ENCODE measurements around the gene PRR20G.

PRR20G gene

DNA sequence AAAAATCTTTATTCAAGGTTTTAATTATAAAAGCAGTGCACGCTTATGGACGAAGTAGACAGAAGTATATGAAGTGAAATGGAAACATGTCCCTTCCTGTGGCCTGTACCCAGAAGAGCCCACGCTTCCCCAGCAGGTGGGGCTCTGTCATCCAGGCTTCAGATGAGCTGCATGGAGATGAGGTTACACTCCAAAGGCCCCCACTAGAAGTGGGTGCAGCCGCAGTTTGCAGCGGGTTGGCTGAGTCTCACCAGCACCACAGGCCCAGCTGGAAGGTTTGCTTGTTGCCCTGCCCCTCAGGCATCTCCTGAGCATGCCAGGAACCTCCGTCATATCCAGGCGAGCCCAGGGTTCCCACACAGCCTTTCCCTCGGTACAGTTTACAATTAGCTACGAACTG is 33.1 kb downstream of the PRR20G start:
- peak; percentile 4 for DNase-seq (ENCODE audit: low read depth)
- TF ChIP-seq, protein P1, sequence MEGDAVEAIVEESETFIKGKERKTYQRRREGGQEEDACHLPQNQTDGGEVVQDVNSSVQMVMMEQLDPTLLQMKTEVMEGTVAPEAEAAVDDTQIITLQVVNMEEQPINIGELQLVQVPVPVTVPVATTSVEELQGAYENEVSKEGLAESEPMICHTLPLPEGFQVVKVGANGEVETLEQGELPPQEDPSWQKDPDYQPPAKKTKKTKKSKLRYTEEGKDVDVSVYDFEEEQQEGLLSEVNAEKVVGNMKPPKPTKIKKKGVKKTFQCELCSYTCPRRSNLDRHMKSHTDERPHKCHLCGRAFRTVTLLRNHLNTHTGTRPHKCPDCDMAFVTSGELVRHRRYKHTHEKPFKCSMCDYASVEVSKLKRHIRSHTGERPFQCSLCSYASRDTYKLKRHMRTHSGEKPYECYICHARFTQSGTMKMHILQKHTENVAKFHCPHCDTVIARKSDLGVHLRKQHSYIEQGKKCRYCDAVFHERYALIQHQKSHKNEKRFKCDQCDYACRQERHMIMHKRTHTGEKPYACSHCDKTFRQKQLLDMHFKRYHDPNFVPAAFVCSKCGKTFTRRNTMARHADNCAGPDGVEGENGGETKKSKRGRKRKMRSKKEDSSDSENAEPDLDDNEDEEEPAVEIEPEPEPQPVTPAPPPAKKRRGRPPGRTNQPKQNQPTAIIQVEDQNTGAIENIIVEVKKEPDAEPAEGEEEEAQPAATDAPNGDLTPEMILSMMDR (IDR thresholded peaks at IDR 0.05; ENCODE audit: low read length, missing control alignments): peak; percentile 33
- H3K4me3 ChIP-seq (replicated peaks; ENCODE audit: low read depth, low read length): no peak overlapping the region

DNA sequence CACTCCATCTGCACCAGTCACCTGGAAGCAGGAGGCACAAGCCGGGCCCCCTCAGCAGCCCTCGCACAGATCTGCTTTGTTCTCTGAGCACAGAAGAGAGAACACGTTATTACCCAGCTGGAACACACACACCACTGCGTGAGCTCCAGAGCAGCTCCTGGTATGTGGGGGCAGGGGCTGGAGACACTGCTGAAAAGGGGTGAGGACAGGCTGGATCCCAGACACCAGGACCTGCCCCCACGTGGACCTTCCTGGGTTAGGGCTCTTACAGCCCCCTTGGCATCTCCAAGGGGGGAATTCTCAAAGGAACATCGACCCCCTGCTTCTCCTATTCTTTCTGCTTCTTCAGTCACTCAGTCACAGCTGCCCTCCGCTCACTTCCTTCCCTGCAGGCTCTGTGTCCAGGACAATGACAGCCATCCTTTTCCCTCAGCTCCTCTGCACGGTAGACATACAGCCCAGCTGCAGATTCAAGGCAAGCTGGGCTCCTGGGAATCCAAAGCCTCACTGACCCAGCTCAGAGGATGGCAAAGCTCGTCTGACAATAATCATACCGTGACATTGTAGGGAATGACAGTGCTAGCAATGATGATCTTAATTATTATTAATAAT is 33.7 kb downstream of the PRR20G start:
- TF ChIP-seq, protein P1 (IDR thresholded peaks at IDR 0.05; ENCODE audit: low read length, missing control alignments): no peak
- no peak overlapping the region for H3K4me3 ChIP-seq (replicated peaks; ENCODE audit: low read depth, low read length)
- DNase-seq (ENCODE audit: low read depth): no peak

DNA sequence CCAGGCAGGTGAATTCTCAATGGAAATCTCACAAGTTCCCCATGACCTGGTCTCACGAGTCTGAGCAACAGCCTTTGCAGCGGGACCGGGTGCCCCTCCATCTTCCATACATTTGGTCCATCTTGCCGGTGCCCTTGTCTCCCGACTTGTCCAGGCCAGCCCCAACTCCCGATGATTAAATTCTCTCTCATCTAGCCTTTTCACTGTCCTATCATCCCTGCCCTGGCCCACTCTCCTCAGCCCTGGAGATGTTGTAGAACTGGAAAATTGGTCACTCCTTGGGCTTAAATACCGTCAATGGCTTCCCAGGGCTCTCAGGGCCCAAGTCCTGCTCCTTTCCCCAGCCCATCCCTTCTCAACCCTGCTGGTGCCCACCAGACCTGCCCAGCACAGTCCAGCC is 34.4 kb downstream of the PRR20G start:
- no peak for DNase-seq (ENCODE audit: low read depth)
- H3K4me3 ChIP-seq (replicated peaks; ENCODE audit: low read depth, low read length): no peak overlapping the region
- TF ChIP-seq, protein P1 (IDR thresholded peaks at IDR 0.05; ENCODE audit: low read length, missing control alignments): no peak

DNA sequence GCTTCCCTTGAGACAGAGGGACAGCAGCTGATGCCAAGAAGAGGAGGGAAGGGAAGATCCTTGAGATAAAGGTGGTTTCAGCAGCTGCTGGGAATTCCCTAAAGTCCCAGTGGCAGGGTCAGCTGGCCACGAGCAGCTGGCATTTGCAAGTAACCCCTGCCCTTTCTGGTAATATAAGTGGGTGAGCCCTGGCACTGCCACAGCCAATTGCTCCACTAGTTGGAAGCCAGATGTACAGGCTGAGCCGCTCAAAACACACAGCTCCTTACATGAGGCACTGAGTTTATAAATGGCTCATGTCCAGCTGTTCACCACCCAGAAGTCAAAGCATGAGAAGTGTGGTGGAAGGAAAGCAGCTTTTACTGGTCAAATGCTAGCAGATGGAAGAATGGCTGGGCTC is 35.4 kb downstream of the PRR20G start:
- DNase-seq (ENCODE audit: low read depth): no peak
- no peak overlapping the region for H3K4me3 ChIP-seq (replicated peaks; ENCODE audit: low read depth, low read length)
- TF ChIP-seq, protein P1 (IDR thresholded peaks at IDR 0.05; ENCODE audit: low read length, missing control alignments): no peak

DNA sequence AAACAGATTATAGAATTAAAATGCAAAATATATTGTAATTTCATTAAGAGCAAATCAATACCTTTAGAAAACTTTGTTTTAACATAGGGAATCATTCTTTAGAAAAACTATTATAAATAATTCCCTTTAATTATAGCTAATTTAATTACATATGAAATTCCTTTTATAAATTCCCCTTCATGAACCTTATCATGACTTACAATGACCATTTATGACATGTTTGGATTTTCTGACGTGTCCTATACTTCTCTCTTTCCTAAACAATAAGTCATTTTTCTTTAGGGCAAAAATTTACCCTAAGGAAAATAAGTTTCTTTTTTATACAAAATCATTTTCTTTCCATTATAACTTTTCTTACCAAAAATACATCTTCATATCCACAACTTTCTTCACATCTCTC is 37.8 kb downstream of the PRR20G start:
- H3K4me3 ChIP-seq (replicated peaks; ENCODE audit: low read depth, low read length): no peak overlapping the region
- TF ChIP-seq, protein P1 (IDR thresholded peaks at IDR 0.05; ENCODE audit: low read length, missing control alignments): no peak
- DNase-seq (ENCODE audit: low read depth): no peak

DNA sequence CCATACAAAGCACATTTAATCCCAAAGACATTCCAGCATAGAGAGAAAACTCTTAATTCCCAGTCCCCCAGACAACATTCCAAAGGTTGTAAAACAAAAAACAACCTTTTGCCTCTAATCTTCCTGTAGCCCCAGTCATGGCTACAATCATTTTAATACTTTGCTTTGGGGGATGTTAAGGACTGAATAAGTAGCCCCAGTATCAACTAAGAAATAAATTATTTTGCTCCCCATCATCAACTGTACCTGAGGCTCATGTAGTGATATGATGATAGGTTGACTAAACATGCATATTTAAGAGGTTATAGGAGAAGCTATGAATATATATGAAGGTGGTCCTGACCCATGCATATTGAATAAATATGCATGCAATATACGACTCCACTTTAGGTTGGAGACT is 40.6 kb downstream of the PRR20G start:
- no peak for DNase-seq (ENCODE audit: low read depth)
- TF ChIP-seq, protein P1 (IDR thresholded peaks at IDR 0.05; ENCODE audit: low read length, missing control alignments): no peak

DNA sequence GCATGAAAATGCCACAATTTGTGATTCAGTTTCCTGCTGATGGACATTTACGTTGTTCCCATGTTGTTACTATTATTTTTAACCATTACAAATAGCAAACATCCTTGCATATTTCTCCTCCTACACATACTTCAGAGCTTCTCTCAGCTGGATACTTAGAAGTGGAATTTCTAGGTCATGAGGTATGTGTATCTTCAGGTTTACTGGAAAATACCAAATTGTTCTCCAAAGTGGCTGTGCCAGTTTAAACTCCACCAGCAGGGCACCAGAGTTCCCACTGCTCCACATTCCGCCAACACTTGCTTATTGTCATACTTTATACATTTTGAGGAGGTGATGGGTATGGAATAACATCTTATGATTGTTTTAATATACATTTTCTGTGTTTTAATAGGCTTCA is 49.2 kb downstream of the PRR20G start:
- peak; percentile 3 for DNase-seq (ENCODE audit: low read depth)
- no peak overlapping the region for H3K4me3 ChIP-seq (replicated peaks; ENCODE audit: low read depth, low read length)
- TF ChIP-seq, protein P1 (IDR thresholded peaks at IDR 0.05; ENCODE audit: low read length, missing control alignments): no peak

More for the DNA sequence above, 40.6 kb downstream of the PRR20G start:
- H3K4me3 ChIP-seq (replicated peaks; ENCODE audit: low read depth, low read length): no peak overlapping the region
